SK-N-DZ (cell line): ENCODE results near the gene LAMA1.

Experiments
- DNase-seq: peaks from one replicate; pipeline ENCODE4 v3.0.0-alpha.2; 2015; ENCODE audit warnings: low spot score

LAMA1 gene

GRCh38 chr18:6997808-6998207, 119.8 kb downstream of the LAMA1 start:
- no peak for DNase-seq

GRCh38 chr18:6994771-6995430, 122.7 kb downstream of the LAMA1 start:
- no peak for DNase-seq

DNA sequence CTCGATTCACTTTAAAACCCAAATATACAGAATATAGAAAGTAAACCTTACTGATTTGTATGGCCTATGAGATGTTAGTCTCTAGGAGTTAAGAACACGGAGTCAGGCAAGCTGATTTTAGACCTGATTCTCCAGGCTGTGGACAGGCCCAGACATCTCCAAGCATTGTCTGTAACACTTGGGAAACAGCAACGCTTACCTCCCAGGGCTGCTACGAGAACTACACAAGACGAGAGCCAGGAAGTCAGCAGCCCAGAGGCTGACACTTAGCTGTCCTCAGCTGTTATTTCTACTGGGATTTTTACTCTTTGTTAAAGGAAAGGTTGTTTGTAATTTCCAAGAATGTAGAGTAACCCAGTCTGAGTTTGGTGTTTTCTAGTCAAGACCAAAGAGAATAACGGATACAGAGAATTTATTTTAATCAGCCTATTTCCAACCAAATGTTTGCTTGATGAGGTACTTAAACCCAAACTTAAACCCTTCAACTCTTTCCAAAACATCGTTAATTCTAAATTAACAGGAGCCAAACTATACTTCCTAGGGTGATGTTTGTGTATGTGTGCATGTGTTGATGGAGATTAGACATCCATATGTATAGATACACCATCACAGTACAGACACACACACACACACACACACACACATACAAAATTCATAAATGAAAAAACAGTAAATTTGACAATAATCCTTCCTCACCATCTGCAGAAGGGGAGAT, 123.4 kb downstream of the LAMA1 start:
- no peak for DNase-seq

- no peak for DNase-seq
These were observed 124.8 kb downstream of the LAMA1 start for GRCh38 chr18:6992761-6993160.

GRCh38 chr18:6983366-6983765, 134.2 kb downstream of the LAMA1 start:
- no peak for DNase-seq

DNA sequence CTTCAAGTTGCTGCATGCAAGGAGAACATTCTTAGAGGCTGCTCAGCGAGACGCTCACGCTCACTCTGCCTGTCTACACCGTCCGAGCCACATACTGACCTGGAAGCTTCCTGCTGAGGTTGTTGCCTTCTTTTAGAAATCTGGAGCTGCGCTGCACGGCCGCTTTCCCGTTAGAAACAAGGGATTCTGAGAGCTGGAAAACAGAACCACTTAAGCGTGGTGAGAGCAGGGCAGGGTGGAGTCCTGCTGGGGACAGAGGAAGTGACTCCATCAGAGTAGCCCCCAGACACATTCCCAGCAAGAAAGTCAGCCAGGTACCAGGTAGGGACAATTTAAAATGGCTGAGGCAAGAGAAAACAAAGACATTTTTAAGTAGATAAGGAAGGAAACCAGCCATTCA, 135.2 kb downstream of the LAMA1 start:
- DNase-seq, result no peak

DNA sequence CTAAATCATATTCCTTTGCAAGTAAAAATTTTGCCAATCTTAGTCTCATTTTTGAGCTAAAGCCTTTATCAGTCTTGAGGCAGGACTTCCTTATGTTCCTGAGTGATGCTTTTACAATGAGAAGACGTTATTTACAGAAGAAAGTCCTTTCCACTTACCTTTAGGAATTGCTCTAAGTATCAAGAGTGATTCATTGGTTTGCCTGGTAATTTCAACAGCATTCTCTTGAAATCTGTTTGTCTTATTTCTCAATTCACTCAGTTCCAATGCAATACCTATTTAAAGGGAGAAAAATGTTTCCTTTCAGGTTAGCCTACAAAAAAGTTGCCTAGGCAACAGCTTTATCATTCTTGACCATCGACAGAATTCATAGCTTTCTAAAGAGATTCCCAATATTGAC, 137.2 kb downstream of the LAMA1 start:
- DNase-seq, result no peak

DNA sequence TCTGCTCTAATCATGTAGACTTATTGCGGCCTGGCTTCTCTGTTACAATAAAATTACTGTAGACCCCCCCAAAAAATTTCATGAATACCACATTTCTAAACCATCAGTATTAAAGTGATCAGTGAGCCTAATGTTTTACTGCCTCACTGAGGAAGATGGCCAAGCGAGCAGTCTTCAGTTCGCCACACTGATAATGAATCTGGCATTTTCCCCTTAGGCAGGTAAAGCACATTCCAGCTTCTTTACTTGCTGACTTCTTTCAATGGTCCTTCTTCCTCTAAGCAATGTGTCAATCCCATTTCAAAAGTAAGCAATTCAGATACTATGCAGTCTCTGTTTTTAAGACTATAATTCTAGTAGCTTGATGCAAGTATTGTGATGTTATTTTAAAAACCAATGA, 137.6 kb downstream of the LAMA1 start:
- DNase-seq, result no peak

DNA sequence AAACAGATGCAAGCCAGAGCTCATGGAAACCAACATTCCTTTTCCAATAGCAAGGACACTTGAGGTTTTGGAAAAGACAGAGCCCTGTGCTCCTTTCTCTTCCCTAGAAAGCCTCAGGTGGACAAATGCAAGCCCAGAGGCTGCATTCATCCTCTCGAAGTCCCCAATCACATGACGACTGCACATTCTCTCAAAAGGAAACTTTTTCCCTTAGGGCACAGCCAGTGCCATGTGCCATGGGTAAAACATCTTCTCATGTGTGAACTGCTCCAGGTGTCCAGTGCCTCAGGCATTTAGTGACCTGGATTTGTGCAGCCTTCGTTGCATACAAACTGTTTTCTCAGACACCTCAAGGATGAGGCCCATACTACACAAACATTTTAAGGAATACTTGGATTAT, 140.7 kb downstream of the LAMA1 start:
- DNase-seq, result no peak

DNA sequence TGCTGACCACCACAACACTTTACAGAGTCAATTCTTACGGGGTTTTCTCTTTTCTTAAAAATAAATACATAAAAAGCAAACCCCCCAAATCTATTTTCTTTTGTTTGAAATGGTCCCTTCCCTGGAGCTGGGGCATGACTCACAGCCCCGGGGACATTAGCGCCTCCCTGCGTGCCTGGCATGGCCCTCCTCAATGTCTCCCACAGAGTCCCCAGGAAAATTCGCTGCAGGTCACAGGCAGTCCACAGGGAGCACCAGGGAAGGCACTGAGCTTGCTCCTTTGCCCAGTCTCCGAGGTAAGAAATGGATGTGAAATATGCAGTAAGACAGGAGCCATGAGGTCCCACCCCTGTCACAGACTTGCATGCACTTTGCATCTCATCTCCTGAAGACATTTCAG, 142.5 kb downstream of the LAMA1 start:
- DNase-seq, result no peak

DNA sequence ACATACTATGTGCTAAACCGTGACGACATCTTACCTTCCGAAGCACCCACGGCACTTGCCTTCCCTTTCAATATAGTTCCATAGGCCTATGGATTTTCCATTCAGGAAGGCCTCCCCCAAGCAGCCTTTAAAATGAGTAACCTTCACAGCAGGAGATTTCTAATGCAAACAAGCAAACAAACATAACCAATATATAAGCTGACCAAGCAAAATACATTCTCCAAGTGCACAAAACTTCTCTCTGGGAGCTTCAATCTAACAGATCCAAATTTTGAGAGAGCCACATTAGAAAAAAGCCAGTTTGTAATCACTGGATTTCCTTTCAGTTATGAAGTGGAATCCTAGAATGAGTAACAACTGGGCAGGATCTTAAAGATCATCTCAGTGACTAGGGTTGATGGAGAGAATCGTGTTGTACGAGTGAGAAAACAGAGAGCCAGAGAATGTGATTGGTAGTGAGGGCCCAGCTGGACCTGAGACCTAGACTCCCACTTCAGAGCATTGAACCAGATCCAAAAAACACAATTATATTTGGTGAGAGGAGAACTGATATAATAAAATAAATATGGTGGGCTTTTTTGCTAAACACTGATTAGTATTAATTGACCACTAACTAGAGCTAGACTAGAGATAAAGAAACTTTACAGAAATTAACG, 145.6 kb downstream of the LAMA1 start:
- no peak for DNase-seq

GRCh38 chr18:6963452-6964097, 154.0 kb downstream of the LAMA1 start:
- DNase-seq, result no peak

DNA sequence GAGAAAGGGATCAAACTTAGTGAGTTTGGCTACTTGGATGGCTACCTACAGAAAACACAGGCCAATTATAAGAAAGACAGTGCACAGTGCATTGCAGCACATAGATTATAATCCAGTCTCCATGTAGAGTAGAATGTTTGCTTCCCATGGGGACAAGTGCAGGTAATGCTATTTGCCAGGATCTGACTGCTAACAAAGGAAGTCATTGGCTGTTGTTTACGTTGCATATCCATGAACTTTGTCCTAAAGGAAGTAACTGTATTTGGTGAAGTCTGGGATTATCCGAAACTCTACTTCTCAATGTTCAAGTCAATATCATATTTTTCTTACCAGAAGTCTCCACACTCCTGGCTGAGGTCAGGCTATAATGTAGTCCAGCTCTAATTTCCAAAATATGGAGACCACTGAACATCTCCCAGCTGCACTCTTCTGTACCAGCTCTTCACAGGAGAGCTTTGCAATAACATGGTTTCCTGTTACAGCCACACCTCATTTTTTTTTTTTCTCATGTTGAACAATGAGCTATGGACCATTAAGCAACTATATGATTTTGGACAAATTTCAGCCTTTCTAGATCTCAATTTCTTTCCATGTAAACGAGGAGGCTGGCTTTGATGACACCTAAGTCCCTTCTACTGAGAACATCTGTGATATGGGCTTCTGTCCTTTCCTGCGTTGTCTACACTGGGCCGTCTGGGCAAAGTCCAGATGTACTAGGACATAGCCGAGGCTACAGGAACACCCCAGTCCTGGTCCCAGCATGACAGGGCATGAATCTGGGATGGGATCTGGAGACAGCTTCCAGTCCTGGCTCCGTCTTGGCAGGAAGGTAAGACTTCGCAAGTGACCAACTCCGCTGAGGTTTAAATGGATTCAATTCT, 154.8 kb downstream of the LAMA1 start:
- DNase-seq, result no peak

- DNase-seq, result no peak
These were observed 156.3 kb downstream of the LAMA1 start for GRCh38 chr18:6961331-6961730.

DNA sequence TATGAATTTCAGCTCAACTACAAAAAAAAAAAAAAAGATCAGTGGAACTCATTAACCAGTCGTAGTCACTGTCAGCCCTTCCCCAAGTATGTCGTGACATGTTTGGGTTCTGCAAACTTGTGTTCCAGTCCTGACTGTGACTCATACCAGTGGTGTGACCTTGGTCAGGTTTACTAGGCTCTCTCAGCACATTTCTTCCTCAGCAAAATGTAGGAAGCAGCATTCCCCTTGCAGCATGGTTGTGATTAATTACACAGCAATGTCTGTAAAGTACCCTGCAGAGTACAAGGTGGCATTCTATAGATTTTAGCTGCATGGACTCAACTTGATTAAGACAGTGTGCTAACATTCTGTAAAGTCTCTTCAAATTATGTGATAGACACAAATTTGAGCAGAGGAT, 156.9 kb downstream of the LAMA1 start:
- no peak for DNase-seq

DNA sequence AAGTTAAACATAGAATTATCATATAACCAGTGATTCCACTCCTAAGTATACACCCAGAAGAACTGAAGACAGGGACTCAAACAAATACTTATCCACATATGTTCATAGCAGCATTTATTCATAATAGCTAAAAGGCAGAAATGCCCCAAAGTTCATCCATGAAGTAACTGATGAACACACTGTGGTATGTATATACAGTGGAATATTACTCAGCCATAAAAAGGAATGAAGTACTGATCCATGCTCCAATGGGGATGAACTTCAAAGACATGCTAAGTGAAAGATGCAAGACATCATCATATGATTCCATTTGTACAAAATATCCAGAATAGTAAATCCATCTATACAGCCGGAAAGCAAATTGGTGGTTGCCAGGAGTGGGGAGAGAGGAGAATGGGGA, 157.5 kb downstream of the LAMA1 start:
- no peak for DNase-seq

DNA sequence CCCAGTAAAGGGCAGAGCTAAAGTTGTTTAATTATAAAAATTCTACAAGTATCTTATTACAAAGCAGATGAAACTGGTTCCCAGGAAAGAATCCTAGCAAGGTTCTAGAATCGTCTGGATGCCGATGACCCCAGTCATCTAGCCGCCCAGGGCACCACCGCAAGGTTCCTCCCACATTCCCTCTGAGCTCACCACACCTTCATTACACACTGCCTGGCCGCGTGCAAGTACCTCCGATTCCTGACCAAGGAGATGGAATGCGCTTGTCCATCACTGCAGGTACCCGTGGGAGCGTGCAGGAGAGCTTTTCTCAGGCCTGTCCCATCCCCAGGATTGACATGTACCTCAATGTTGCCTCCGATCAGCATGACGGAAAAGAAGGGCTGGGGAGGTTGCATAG, 158.5 kb downstream of the LAMA1 start:
- DNase-seq, result no peak

DNA sequence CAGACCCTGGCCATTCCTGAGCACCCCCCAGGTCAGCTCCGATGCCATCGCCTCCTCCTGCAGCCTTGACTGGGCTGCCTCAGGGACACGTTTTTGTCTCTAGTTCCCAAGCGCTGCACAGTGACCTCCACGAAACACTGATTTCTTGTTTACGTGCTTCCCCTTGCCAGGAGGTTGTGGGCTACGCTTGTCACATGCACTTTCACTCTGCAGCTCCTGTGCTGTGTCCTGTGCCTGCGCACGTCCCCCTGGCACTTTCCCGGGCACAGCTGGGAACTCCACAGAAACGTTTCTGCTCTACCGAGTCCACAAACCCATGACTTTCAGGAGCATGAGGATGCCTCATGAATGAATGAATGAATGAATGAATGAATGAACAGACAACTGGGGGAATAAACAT, 160.6 kb downstream of the LAMA1 start:
- no peak for DNase-seq

DNA sequence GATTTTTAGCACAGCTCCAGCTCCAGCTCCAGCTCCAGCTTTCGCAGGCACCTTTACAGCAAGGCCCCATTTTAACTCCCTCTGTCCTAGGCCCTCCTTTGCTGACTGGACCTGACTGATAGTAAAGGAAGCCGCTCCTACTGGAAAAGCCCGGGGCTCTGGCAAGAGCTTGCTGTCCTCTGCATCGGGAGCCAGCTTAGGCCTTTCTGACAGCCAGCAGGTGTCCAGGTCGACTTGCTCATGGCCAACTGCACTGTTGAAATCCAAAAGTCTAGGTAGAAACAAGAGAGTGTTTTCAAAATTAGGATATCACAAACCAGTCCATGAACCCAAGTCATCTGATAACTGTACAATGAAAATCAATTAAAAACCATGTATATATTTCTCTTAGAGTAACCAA, 161.1 kb downstream of the LAMA1 start:
- no peak for DNase-seq

DNA sequence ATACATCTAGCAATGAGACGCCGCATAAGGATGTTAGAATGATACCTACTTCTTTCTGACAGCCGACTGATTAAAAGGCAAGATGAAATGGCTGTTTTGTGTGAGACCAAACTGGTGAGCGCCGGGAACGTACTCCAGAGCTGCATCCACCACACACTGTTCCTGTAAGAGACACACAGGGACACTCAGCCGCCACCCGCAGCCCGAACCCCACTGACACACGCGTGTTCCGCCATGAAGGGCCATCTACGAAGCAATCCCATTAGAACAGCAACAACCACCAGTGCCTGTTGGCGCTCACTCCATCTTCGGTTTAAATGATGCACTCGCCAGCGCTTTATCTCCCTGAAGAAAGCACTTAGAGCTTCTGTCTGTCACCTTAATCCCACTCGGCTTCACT, 162.3 kb downstream of the LAMA1 start:
- DNase-seq, result no peak

DNA sequence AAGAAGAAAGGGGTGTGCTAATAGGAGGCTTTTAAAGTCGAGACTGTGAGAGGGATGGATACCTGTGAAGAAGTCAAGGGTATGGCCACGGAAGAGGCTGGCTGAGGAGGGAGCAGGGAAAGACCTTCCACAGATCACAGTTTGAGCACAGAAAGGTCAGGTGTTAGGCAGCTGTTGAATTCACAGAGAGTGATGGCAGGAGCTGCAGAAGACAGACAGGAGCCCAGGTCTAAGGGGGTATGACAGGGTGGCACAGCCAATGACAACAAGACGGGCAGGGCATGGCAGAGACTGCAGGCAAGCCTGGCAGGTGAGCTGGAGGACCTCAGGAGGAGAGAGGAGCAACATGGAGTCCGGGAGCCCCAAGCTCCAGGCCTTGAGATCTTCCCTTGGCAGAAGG, 163.1 kb downstream of the LAMA1 start:
- no peak for DNase-seq
